MV-4-11 (cell line): ENCODE data around the gene TERC.
A peak's percentile ranks its signal among the peaks of the same experiment; 100 is the strongest.
"Not testable (repeated sequence)": the region's sequence is repeated elsewhere in the genome, so short reads cannot be mapped to it uniquely, and the experiment has no call there.

Source experiments
- DNase-seq: peaks from one replicate; lab custom pipeline; 2025; lab: John Stamatoyannopoulos, UW

The TERC gene

DNA sequence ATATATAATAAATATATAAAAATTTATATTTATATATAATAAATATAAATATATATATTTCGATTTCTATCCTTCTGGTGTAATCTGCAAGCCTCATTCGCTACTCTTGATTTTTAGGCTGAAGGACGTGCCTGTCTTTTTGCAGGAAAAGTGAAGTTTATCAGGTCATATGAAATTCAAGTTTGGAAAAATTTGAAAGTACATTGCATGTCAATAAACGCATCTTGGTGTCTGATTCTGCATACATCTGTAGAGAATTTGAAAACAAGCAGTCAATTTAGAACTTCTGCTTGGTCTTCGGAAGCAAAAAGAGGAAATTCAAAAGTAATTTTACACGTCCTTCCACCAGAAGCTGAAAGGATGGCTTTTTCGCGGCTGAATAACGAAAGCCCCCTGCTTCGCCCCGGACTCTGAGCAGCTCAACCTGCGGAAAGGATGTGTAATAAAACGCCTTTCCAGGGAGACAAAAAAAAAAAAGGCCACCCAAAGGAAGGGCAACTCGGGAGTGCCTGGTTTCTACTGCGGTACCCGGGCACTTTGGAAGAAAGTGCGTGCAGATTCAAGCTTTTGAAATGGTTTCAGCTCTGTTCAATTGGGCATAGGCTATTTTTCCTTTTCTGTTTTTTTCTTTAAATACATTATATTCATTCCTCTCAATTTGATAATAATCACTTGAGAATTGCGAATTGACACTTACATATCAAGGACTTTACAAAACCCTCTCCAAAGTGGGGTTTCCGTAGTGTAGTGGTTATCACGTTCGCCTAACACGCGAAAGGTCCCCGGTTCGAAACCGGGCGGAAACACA is 6.8 kb upstream of the TERC start:
- DNase-seq: peak; percentile 85

DNA sequence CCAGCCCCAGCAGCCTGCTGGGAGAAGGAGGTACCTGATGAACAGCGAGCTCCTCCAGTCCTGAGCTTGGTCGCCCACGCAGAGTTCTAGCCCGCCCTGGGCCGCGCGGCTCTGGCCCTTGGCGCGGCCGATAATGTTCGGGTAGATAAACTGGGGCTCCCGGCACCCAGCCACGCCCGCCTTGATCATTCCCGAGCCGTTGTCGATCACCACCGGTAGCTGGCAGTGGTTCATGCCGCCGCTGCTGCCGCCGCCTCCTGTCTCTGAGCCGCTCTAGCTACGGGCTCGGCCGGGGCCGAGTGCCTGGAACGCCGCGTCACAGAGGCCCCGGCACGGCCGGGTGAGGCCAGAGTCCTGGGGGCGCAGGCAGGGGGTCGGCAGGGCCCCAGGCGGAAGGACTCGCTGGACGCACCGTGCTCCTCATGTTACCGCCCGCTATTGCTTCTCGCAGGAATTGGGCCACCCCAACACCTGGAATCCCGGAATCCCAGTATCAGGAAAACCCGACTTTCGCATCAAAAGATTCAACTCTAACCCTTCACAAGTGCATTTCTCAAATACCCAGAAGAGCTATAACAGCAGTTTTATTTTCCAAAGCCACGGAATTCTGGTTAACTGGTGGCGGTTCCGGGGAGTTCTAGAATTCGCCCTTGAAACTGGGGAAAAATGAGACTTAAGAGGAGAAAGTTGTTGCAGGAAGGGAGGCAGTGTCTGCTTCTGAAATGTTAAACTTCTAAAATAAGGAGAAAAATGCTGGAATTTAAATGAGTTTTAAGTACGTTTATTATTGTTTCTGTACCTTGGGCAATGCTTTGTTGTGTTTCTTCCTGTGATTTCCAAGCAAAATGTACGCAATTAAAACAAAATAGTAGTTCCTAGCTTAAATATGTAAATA is 4.7 kb upstream of the TERC start, which contains the start of gene ACTRT3:
ACTRT3 (minus strand) TSS at position 275 of the 895 bp plus-strand sequence; CDS start at position 234, 41 bp downstream.
- peak; percentile 48 for DNase-seq

DNA sequence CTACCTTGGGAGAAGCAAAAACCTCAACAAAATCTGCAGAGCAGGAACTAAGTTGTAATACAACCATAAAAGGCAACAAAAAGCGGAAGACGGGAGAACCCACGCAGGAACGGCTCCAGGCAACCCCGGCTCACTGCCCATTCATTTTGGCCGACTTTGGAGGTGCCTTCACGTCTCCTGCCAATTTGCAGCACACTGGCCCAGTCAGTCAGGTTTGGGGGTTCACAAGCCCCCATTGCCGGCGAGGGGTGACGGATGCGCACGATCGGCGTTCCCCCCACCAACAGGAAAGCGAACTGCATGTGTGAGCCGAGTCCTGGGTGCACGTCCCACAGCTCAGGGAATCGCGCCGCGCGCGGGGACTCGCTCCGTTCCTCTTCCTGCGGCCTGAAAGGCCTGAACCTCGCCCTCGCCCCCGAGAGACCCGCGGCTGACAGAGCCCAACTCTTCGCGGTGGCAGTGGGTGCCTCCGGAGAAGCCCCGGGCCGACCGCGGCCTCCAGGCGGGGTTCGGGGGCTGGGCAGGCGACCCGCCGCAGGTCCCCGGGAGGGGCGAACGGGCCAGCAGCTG is 463 bp downstream of the TERC start:
- peak; percentile 87 for DNase-seq

DNA sequence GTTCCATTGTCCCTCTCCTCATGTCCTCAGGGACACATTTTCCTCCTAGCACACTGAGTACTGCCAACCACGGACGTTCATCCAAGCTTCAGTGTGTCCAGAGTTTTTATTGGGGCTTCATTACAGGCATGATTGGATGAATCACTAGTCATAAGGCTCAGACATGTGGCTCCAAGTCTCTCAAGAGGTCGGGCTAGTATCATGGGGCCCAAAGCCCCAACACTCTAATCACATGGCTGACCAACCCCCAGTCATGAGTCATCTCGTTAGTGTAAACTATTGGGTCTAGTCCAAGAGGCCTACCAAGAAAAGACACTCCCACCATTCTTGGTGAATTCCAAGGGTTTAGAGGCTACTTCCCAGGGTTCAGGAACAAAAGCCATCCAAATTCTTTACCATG is 4.4 kb downstream of the TERC start:
- DNase-seq: peak; percentile 33

DNA sequence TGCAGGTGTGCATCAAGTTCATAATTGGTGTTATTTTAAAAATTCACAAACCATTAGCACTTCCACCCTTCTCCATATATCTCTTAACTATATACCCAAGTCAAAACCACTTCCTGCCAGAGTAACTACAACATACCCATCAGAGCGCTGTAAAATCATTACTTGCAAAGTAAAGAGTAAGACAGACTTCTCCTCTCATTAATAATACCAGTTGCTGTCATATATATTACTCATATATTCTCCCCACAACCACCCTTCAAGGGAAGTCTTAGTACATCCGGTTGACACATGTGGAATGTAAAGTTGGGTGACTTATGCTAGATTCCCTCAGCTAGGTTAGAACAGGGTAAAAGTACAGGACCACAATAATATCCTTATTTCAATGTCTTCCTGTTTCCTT is 5.6 kb downstream of the TERC start:
- DNase-seq: peak; percentile 68

DNA sequence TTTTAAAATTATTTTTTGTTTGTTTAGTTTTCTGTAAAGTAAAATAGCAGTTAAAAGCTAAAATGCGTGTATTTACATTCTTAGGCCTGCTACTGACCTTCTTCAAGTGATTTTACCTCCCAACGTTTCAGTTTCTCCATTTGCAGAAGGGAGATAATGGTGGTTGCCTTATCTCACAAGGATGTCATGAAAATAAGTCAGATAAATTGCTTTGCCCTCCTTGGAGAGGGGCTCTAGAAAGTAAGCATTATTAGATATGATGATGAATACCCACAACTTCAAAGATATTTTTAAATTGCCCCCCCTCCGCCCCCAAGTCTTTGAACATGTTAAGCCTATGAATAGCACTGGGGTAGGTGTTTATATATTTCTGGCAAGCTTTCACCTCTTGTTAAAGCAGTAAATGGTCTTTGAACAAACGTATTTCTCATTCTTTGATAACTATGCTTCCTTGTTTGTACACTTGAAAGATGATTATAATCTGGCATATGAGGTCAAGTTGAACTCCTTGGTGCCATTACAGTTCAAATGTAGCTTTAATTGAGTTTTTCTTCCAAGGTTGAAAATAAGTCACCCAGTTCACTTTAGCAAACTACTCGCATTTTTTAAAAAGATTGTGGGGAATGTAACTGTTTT is 6.4 kb downstream of the TERC start:
- no peak for DNase-seq

DNA sequence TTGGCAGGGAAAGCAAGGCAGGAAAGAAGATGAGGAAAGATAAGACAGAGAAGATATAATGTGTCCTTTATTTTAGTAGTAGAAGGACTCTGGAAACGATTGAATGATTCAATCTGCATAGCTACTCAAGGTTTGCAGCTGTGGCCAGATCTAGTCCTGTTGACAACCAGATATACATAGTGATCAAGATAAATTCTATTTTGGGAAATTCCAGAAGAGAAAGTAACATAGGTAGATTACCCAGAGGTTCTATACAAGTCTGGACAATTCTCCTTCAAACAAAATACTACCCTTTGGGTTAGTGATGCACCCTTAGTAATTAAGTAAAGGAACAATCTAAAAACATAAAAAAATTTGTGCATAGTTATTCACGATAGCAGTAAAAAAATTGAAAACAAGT is 9.4 kb downstream of the TERC start:
- no peak for DNase-seq

DNA sequence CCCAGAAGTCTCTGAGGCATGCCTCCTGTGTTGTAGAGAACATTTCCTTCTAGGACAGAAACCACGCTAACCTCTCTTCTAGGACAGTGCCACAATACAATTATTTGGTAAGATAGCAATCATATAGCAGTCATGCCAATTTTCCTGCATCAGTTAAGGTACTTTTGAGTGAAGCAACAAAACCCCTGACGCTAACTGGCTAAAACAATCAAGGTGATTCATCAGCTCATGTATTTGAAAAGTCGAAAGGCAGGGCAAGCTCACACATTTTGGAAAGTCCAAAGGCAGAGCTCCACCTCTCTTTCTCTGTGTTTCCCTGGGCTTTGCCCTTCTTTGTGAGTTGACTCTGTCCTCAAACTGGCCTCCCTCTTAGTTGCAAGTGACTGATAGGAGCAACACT is 10.1 kb downstream of the TERC start:
- no peak for DNase-seq

DNA sequence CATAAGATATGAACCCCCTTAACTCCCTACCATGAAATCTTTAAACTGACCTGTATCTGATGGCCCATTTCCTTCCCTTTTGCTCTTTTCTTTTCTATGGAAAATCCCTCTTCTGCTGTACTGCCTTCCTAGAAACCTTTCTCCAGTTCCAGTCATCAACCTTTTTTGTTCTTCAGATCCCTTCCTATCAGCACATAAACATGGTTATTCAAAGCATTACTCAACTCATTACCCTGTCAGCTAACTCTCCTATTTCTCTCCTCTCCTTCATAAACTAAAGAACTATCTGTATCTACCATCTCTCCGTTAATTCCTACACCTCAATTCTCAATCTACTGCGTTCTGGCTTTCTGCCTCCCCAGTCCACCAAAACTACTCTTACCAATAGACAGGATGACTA is 13.0 kb downstream of the TERC start:
- DNase-seq: no peak

DNA sequence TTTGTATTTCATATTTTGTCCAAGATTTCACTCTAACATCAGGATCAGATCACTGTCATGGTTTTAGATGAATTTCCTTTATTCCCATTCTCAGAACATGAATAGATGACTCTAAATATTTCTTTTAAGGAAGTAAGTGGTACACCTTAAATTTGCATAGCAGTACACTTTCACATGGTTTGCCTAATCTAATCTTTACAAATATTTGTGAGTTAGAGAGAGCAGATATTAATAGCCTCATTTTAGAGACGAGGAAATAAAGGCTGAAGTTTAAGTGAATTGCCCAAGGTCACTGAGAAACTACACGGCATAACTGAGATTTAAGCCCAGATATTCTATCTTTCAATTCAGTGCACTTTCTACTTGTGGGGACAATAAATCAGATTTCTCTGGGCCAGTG is 14.2 kb downstream of the TERC start:
- DNase-seq: no peak

DNA sequence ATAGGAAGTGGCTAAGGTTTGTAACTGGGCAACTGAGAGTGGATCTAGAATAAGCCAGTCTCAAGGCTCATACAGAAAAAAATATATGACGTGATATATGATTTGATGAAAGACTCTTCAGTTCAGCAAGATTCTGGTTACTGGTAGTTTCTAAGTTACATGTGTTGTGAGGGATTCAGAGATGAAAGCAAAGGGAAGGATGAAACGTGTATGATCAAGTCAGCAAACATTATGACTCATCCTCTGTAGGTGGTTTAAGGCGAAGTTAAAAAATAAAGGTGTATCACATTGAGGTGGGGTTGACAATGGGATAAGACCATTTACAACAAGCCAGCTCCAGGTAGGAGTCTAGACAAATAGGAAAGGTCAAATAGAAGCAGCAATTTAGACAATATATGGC is 16.2 kb downstream of the TERC start:
- DNase-seq: no peak

DNA sequence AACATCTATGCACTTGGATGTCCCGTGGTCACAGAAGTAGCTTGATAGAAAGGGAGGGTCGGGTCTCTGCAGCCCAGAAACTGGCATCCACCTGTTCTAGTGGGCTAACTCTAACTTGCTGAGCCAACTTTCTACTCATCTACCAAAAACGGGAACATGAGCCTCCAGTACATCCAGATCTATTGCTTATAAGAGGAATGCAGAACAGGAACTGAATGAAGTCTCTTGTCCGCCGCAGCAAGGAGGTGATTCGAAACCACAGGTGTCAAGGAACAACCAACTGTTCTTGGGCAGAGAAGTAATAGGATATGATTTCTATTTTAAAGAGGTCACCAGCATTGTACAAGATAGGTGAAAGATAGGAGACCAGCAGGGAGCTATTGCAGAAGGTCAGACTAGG is 17.9 kb downstream of the TERC start:
- peak; percentile 25 for DNase-seq

DNA sequence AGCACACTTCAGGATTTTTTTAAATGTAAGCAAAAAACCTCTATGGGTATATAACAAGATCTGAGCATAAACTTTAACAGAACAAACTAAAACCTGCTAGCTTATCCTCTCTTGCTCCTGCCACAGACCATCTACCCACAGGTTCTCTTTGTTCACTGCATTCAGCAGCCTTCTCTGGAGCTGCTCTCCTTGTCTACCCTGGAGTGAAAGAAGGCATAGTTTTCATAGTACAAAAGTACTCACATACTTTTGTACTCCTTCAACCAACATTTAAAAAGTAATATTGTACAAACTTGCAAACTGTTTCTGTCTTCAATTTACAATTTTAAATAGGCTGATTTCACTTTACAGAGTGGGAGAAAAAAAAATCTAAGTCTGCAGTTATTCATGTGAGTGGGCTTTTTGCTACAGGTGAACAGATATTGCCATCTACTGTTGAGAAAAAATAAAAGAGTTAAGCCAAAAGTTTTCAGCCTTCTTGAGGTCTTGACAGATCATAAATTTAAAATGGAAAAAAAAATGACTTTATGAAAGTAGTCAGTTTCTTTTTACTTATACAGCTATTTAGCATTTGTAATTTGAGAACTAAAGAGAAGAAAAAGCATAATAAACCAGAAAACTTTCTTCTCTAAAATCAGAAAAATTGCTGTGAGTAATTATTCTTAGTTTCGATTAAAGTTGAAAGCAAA is 20.4 kb downstream of the TERC start:
- DNase-seq: peak; percentile 6

DNA sequence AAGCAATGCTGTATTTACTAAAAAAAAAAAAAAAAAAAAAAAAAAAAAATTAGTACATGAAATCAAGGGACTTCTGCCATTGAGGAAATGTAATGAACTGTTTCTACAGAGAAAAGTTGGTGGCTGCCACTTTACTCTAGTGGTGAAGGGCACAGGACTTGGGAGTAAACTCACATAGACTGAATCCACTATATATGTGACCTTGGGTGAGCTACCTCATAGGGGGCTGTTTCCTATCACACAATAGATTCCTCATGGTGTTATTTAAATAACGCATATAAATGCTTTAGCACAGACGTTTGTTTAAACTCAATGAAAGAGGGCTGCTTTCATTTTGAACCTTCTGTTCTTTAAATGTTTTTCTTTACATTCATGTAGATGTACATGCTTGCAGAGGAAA is 25.8 kb downstream of the TERC start:
- no peak for DNase-seq

DNA sequence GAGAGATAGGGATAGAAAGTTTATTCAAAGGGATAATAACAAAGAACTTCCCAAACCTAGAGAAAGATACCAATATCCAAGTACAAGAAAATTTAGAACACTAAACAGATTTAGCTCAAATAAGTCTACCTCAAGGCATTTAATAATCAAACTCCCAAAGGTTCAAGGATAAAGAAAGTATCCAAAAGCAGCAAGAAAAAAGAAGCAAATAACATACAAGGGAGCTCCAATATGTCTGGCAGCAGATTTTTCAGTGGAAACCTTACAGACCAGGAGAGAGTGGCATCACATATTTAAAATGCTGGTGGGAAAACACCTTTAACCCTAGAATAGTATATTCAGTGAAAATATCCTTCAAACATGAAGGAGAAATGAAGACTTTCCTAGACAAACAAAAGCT is 33.0 kb downstream of the TERC start:
- not testable (repeated sequence) for DNase-seq

DNA sequence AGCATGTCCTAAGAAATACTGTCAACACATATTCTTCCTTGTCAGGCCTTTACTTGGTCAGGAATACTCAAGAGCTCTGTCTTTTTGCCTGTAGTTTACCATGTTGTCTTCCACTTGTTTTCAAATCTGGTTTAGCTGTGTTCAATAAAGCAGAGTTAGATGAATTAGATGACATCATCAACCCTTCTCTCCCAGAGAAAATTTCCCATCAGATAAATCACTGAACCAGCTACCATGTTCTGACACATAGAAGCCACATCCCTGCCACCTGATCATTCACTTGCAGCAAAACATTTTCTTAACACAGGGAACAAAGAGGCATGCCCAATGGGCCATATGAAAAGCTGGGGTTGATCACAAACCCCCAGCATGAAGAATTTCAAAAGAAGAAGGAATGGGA is 42.1 kb downstream of the TERC start:
- DNase-seq: no peak

DNA sequence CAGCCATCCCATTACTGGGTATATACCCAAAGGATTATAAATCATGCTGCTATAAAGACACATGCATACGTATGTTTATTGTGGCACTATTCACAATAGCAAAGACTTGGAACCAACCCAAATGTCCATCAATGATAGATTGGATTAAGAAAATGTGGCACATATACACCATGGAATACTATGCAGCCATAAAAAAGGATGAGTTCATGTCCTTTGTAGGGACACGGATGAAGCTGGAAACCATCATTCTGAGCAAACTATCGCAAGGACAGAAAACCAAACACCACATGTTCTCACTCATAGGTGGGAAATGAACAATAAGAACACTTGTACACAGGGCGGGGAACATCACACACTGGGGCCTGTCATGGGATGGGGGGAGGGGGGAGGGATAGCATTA is 46.4 kb downstream of the TERC start:
- DNase-seq: not testable (repeated sequence)
